ENCODE measurements around the gene TMEM238L. TPM values are rescaled to one million over a fixed set of nuclear protein-coding genes. Genes with fewer than 3 reads are reported as not detected.

Gene TMEM238L
- total RNA-seq, 1 experiment from 2014 or later, result not detected

DNA sequence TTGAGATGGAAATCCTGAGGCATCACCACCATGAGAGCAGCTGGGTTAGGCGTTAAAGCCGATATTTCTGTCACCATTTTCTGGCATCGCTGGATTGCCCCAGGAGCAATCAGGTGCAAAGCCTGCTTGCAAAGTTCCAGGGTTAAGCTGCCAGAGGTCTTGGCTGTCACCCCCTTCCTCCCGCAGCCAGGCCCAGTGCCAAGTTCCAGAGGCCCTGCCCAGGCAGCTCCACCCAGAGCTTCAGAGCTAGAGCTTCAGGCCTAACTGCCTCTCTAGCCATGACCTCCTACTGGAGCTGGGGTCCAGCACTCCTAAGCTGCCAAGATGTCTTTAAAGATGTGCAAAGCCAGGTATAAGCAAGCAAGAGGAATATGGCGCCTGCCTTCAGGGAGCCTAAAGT, 8.8 kb upstream of the TMEM238L start:
- no peak overlapping the region for H3K27ac ChIP-seq (ENCODE audit: insufficient read length, low read depth, low read length)
- H3K9me3 ChIP-seq (ENCODE audit: control insufficient read depth, low read depth, low read length), result no peaks in the 10 kb centered on the region
- H3K9ac ChIP-seq (ENCODE audit: extremely low read depth, insufficient read length, low read length), result no peak overlapping the region
- Mint-ChIP-seq H3K27me3 (ENCODE audit: low read depth) (no peaks in the 10 kb centered on the region; the same call in 1 of the 2 replicates), H3K27ac (no peak overlapping the region), H3K4me1 (no peaks in the 10 kb centered on the region), H3K9me3 (no peaks in the 10 kb centered on the region), H3K36me3 (ENCODE audit: insufficient read depth in 1 of 3, low read depth in 3 of 3) (no peaks in the 10 kb centered on the region), H3K4me3 (no peak overlapping the region)
- H4K8ac ChIP-seq (replicated peaks; ENCODE audit: insufficient read length, low read depth, low read length), result no peak overlapping the region
- H3K79me2 ChIP-seq (ENCODE audit: insufficient read depth, low read length), result no peaks in the 10 kb centered on the region
- no peaks in the 10 kb centered on the region for H3K79me1 ChIP-seq (ENCODE audit: insufficient read depth, low read depth, low read length, poor library complexity, severe bottlenecking)
- TF ChIP-seq CTCF (conservative IDR thresholded peaks at IDR 0.05), result no peak
- DNase-seq, result no peak
- H4K20me1 ChIP-seq (ENCODE audit: control insufficient read depth, insufficient read depth, insufficient read length), result no peaks in the 10 kb centered on the region
- no peak overlapping the region for H3K4me2 ChIP-seq (ENCODE audit: insufficient read depth, insufficient read length, low read length)
- H2BK12ac ChIP-seq (ENCODE audit: insufficient read length, low read depth, low read length), result no peak overlapping the region
- H2BK5ac ChIP-seq (ENCODE audit: insufficient read length, low read length), result no peak overlapping the region
- H3K23me2 ChIP-seq (ENCODE audit: insufficient read length, low read depth, low read length, poor library complexity, severe bottlenecking), result no peaks in the 10 kb centered on the region
- no peak overlapping the region for H4K91ac ChIP-seq (ENCODE audit: insufficient read length, low read depth, low read length)
- no peak overlapping the region for H2BK20ac ChIP-seq (ENCODE audit: low read depth, low read length, poor library complexity, severe bottlenecking)
- no peak overlapping the region for H2AK5ac ChIP-seq (ENCODE audit: insufficient read length, low read length)
- no CpG with 5 or more reads among the region's 5 CpGs for WGBS (ENCODE audit: extremely low coverage, insufficient read length, low lambda C conversion rate)
- H3K27me3 ChIP-seq (ENCODE audit: insufficient read depth, low read length), result no peaks in the 10 kb centered on the region
- no peak overlapping the region for H3T11ph ChIP-seq (ENCODE audit: low read length)
- H3K4ac ChIP-seq (ENCODE audit: low read depth, low read length), result no peak overlapping the region
- no peak overlapping the region for H2BK15ac ChIP-seq (ENCODE audit: low read depth, low read length)
- H3K14ac ChIP-seq (ENCODE audit: insufficient read depth, low read length), result no peak overlapping the region
- H3K23ac ChIP-seq (ENCODE audit: insufficient read length, low read depth, low read length), result no peak overlapping the region
- H2AFZ ChIP-seq (ENCODE audit: low read length), result no peak overlapping the region
- no peak overlapping the region for H2BK120ac ChIP-seq (ENCODE audit: low read depth, low read length, poor library complexity, severe bottlenecking)
- no peaks in the 10 kb centered on the region for H3K4me1 ChIP-seq (ENCODE audit: insufficient read depth, low read length)
- H4K5ac ChIP-seq (ENCODE audit: insufficient read length, low read depth, low read length), result no peak overlapping the region
- H3K56ac ChIP-seq (ENCODE audit: insufficient read length, low read depth, low read length), result no peak overlapping the region
- H3K18ac ChIP-seq (ENCODE audit: insufficient read length, low read depth, low read length), result no peak overlapping the region

Measured in H9 (cell line).